Upper lobe of left lung (tissue), 6 donors: ENCODE results near the gene NCOA1. TPM values are rescaled to one million over a fixed set of nuclear protein-coding genes. Genes with fewer than 3 reads are reported as not detected.
"Not testable (repeated sequence)": the region's sequence is repeated elsewhere in the genome, so short reads cannot be mapped to it uniquely, and the experiment has no call there.

ENCODE experiments used
- ATAC-seq, 2 donors: fragments of 200-7000 bp; cut with Tn5 transposase; one replicate each; pipeline ENCODE4 v1.9.1; 2022; ENCODE audit warnings: mild to moderate bottlenecking in 2 of 2, moderate library complexity in 2 of 2; ENCODE audit not compliant: low FRiP score in 2 of 2
- DNase-seq, 2 donors: peaks; one replicate each; pipeline ENCODE4 v3.0.0-alpha.2; 2019 to 2020
- H3K27ac ChIP-seq, 4 donors: fragments of 200-600 bp; sonication (generic); one replicate each; pipeline ENCODE4 v1.5.1; 2016 to 2019
- H3K27me3 ChIP-seq, 4 donors: fragments of 200-600 bp; sonication (generic); one replicate each; pipeline ENCODE4 v1.5.1; 2017 to 2019
- H3K36me3 ChIP-seq, 4 donors: fragments of 200-600 bp; sonication (generic); one replicate each; pipeline ENCODE4 v1.5.1; 2016 to 2019
- H3K4me1 ChIP-seq, 4 donors: fragments of 200-600 bp; sonication (generic); one replicate each; pipeline ENCODE4 v1.5.1; 2018 to 2019
- H3K4me3 ChIP-seq, 4 donors: fragments of 200-600 bp; sonication (generic); one replicate each; pipeline ENCODE4 v1.5.1; 2017 to 2019; ENCODE audit warnings: mild to moderate bottlenecking in 2 of 4, moderate library complexity in 1 of 4
- H3K9me3 ChIP-seq, 4 donors: fragments of 200-600 bp; sonication (generic); one replicate each; pipeline ENCODE4 v1.5.1; 2018 to 2019
- CTCF ChIP-seq, 6 experiments: fragments of 450-650 bp in 4 of 6; fragments of 200-600 bp in 2 of 6; sonication (generic) in 2 of 6; IDR thresholded peaks; one replicate each; pipeline ENCODE4 v1.5.1; 2016 to 2019; ENCODE audit warnings: antibody characterized with exemption in 6 of 6
- EP300 ChIP-seq, 4 donors: sonication (generic); formaldehyde crosslinking; IDR thresholded peaks; one replicate each; pipeline ENCODE4 v1.5.1; 2017; ENCODE audit warnings: antibody characterized with exemption in 4 of 4, control low read depth in 2 of 4
- POLR2A ChIP-seq, 4 donors: fragments of 450-650 bp; IDR thresholded peaks; one replicate each; pipeline ENCODE4 v1.5.1; 2016 to 2017; ENCODE audit warnings: antibody characterized with exemption in 4 of 4, mild to moderate bottlenecking in 2 of 4
- POLR2AphosphoS5 ChIP-seq, 2 donors: sonication (generic); formaldehyde crosslinking; IDR thresholded peaks; one replicate each; pipeline ENCODE4 v1.5.1; 2017; ENCODE audit warnings: antibody characterized with exemption in 2 of 2
- WGBS, 2 donors: methylation state at CpG; one replicate each; pipeline ENCODE4 v1.1.5; 2017 to 2018; 5-methylcytosine and 5-hydroxymethylcytosine counted together
- total RNA-seq, 6 donors: library from RNA; depleted of rRNA in 4 of 6; stranded (reverse); fragments of >200 nt in 4 of 6; gene quantifications; one replicate each; pipeline versions ENCODE4 v1.1.0 to v1.2.1, GENCODE V29; 2016 to 2021
- donor health status: DM: no; HTN: no; CAD: no; lungs with moderate emphysema.
- donor health status: DM: no; HTN: yes; CAD: no; lungs with severe emphysema.

NCOA1 gene
- total RNA-seq, 6 donors from 2014 or later = 38.3 to 68.1 (median 42.5) TPM

GRCh38 chr2:24521975-24522639, 31.1 kb downstream of the NCOA1 start:
- Histone ChIP-seq H3K9me3 (no peaks in the 10 kb centered on the region), H3K4me3 (no peak overlapping the region), H3K4me1 (peaks cover 0 to 12% (median 6%) of the 10 kb centered on the region in 4 donors), H3K27me3 (no peaks in the 10 kb centered on the region), H3K27ac (no peak overlapping the region), H3K36me3 (no peaks in the 10 kb centered on the region)
- DNase-seq = no peak
- WGBS, 2 donors = 86 to 96% methylated on average over 3 of the region's 3 CpGs
- TF ChIP-seq CTCF (IDR thresholded peaks at IDR 0.05) (no peak), POLR2A (IDR thresholded peaks at IDR 0.05) (no peak), POLR2AphosphoS5 (IDR thresholded peaks at IDR 0.05) (no peak), EP300 (IDR thresholded peaks at IDR 0.05) (no peak)
- no peak for ATAC-seq

GRCh38 chr2:24527536-24527935, 36.5 kb downstream of the NCOA1 start:
- Histone ChIP-seq H3K36me3 (no peaks in the 10 kb centered on the region), H3K4me3 (no peak overlapping the region), H3K27me3 (no peaks in the 10 kb centered on the region), H3K4me1 (no peaks in the 10 kb centered on the region), H3K9me3 (no peaks in the 10 kb centered on the region), H3K27ac (no peak overlapping the region)
- ATAC-seq = no peak
- WGBS, 2 donors = 84 to 90% methylated on average over 2 of the region's 2 CpGs
- DNase-seq = no peak
- TF ChIP-seq EP300 (IDR thresholded peaks at IDR 0.05) (no peak), CTCF (IDR thresholded peaks at IDR 0.05) (no peak), POLR2AphosphoS5 (IDR thresholded peaks at IDR 0.05) (no peak), POLR2A (IDR thresholded peaks at IDR 0.05) (no peak)

- H3K36me3 ChIP-seq = no peaks in the 10 kb centered on the region
- H3K9me3 ChIP-seq = no peaks in the 10 kb centered on the region
- no peaks in the 10 kb centered on the region for H3K4me1 ChIP-seq
- ATAC-seq (no peak), DNase-seq (no peak)
- no peaks in the 10 kb centered on the region for H3K27me3 ChIP-seq
- no peak overlapping the region for H3K27ac ChIP-seq
- no peak overlapping the region for H3K4me3 ChIP-seq
- TF ChIP-seq POLR2AphosphoS5 (IDR thresholded peaks at IDR 0.05) = no peak
- TF ChIP-seq CTCF (IDR thresholded peaks at IDR 0.05) = no peak
- no peak for TF ChIP-seq EP300 (IDR thresholded peaks at IDR 0.05)
- TF ChIP-seq POLR2A (IDR thresholded peaks at IDR 0.05) = no peak
Observed at GRCh38 chr2:24530796-24531195, 39.7 kb downstream of the NCOA1 start.

- H3K4me1 ChIP-seq, H3K4me3 ChIP-seq, H3K27me3 ChIP-seq, ATAC-seq, H3K27ac ChIP-seq, H3K36me3 ChIP-seq, H3K9me3 ChIP-seq, DNase-seq: not testable (repeated sequence)
- WGBS, 2 donors = 96 to 97% methylated on average over 6 of the region's 6 CpGs
Observed at GRCh38 chr2:24531610-24532009, 40.6 kb downstream of the NCOA1 start.

- not testable (repeated sequence) for H3K27ac ChIP-seq, H3K36me3 ChIP-seq, H3K4me3 ChIP-seq, H3K4me1 ChIP-seq, ATAC-seq, DNase-seq, H3K27me3 ChIP-seq, H3K9me3 ChIP-seq
- 87 to 94% methylated on average over 1 of the region's 1 CpG for WGBS, 2 donors
Observed at GRCh38 chr2:24532057-24532456, 41.0 kb downstream of the NCOA1 start.

- H3K9me3 ChIP-seq, DNase-seq, H3K36me3 ChIP-seq, H3K27ac ChIP-seq, ATAC-seq, H3K4me3 ChIP-seq, H3K4me1 ChIP-seq, H3K27me3 ChIP-seq: not testable (repeated sequence)
- WGBS, 2 donors = 50 to 66% methylated on average over 3 of the region's 3 CpGs
Observed at GRCh38 chr2:24533574-24533973, 42.5 kb downstream of the NCOA1 start.
